SW 1271 (cell line): Measurements from ENCODE around the gene ACBD6.

ENCODE experiments used
- DNase-seq, 2 experiments: peaks; one replicate each; lab custom pipeline; 2025; lab: John Stamatoyannopoulos, UW

ACBD6 gene

DNA sequence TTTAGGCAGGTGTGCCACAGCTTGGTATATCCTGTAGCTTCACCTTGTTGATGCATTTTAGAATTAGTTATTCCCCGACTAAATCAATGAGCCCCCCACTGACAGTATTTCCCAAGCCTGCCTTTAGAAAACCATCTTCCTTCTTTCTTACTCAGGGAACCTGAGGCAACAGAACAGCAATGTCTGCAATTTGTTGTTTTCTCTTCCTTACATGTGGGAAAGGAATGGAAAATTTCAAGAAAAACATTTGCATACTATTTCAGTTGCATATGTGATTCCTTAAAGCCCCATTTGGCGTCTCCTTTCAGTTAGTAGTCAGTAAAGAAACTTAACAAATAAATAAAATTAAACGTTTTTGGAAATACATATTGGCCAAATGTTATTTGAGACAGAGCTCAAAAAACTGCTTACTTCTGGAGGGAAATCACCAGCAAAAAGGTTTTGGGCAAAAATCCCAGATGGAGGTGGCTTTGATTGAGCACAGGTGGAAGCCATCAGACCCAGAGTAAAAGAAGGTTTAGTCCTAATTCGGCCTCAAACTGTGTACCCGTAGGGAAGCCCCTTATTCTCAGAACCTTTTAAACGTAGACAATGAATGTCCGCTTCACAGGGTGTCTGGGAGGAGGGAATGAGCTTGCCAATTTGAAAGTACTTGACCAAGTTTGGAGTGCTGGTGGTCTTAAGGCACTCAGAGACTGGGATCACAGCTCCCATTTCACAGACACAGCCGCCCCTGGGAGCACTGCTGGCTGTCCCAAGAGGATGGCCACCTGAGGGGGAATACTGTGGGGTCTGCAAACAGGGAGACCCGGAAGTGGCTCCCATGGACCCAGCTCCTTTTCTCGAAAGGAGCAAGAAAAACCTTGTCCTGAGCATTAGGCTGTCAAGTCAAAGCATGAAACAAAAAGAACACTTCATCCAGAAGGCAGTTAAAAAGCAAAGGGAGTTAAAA, 263.0 kb downstream of the ACBD6 start:
- DNase-seq: no peak

GRCh38 chr1:180238675-180239074, 263.7 kb downstream of the ACBD6 start:
- no peak for DNase-seq
